GM18870 (cell line): ENCODE data around the gene NPC1L1.
"Not testable (repeated sequence)": the region's sequence is repeated elsewhere in the genome, so short reads cannot be mapped to it uniquely, and the experiment has no call there.

Experiments used
- ATAC-seq: cut with Tn5 transposase; IDR thresholded peaks from one replicate; pipeline ENCODE4 v1.9.1; 2021; ENCODE audit warnings: moderate library complexity; ENCODE audit not compliant: unreplicated experiment

Gene NPC1L1

GRCh38 chr7:44565097-44565794 is 24.1 kb upstream of the NPC1L1 start:
- no peak for ATAC-seq

- no peak for ATAC-seq
Measured at GRCh38 chr7:44564606-44565005, 23.5 kb upstream of the NPC1L1 start.

GRCh38 chr7:44563171-44563679 is 22.1 kb upstream of the NPC1L1 start:
- no peak for ATAC-seq

GRCh38 chr7:44562622-44562962 is 21.5 kb upstream of the NPC1L1 start:
- ATAC-seq: not testable (repeated sequence)

GRCh38 chr7:44561962-44562621 is 21.0 kb upstream of the NPC1L1 start:
- no peak for ATAC-seq

GRCh38 chr7:44561481-44561880 is 20.4 kb upstream of the NPC1L1 start:
- no peak for ATAC-seq

GRCh38 chr7:44559485-44559884 is 18.4 kb upstream of the NPC1L1 start:
- ATAC-seq: no peak

- no peak for ATAC-seq
Measured at GRCh38 chr7:44557485-44557884, 16.4 kb upstream of the NPC1L1 start.

- ATAC-seq: no peak
Measured at GRCh38 chr7:44555350-44555749, 14.2 kb upstream of the NPC1L1 start.

- not testable (repeated sequence) for ATAC-seq
Measured at GRCh38 chr7:44552473-44553005, 11.4 kb upstream of the NPC1L1 start.

- ATAC-seq: no peak
Measured at GRCh38 chr7:44549457-44549856, 8.3 kb upstream of the NPC1L1 start.

GRCh38 chr7:44548893-44549292 is 7.8 kb upstream of the NPC1L1 start:
- no peak for ATAC-seq

- no peak for ATAC-seq
Measured at GRCh38 chr7:44547536-44548231, 6.6 kb upstream of the NPC1L1 start.

- no peak for ATAC-seq
Measured at GRCh38 chr7:44541876-44542610, 913 bp upstream of the NPC1L1 start.

- ATAC-seq: no peak
Measured at GRCh38 chr7:44540592-44541027, 520 bp downstream of the NPC1L1 start.

- ATAC-seq: no peak
Measured at GRCh38 chr7:44539669-44540506, 1.2 kb downstream of the NPC1L1 start.

- ATAC-seq: no peak
Measured at GRCh38 chr7:44538798-44539668, 2.1 kb downstream of the NPC1L1 start.

GRCh38 chr7:44538093-44538797 is 2.9 kb downstream of the NPC1L1 start:
- ATAC-seq: no peak
